Stimulated activated naive CD8-positive, alpha-beta T cell treated with anti-CD3 and anti-CD28 coated beads, Interleukin-15, Interleukin-2, amounts not matched to agents 100 ng/mL and 50 ng/mL, for 24 hours (primary cell): Measurements from ENCODE around the gene IGHMBP2.
"Not testable (repeated sequence)": the region's sequence is repeated elsewhere in the genome, so short reads cannot be mapped to it uniquely, and the experiment has no call there.

Experiments
- H3K27ac Mint-ChIP-seq: one replicate; pipeline ENCODE4 v1.8.0; 2021; ENCODE audit warnings: mild to moderate bottlenecking, mixed read lengths
- H3K27me3 Mint-ChIP-seq: one replicate; pipeline ENCODE4 v1.8.0; 2021; ENCODE audit warnings: mixed read lengths
- H3K36me3 Mint-ChIP-seq: one replicate; pipeline ENCODE4 v1.8.0; 2021; ENCODE audit warnings: low read depth, mixed read lengths
- H3K4me1 Mint-ChIP-seq: one replicate; pipeline ENCODE4 v1.8.0; 2021; ENCODE audit warnings: low read depth, mixed read lengths
- H3K4me3 Mint-ChIP-seq: one replicate; pipeline ENCODE4 v1.8.0; 2021; ENCODE audit warnings: mild to moderate bottlenecking, mixed read lengths
- H3K9me3 Mint-ChIP-seq: one replicate; pipeline ENCODE4 v1.8.0; 2021; ENCODE audit warnings: mixed read lengths

IGHMBP2 gene

DNA sequence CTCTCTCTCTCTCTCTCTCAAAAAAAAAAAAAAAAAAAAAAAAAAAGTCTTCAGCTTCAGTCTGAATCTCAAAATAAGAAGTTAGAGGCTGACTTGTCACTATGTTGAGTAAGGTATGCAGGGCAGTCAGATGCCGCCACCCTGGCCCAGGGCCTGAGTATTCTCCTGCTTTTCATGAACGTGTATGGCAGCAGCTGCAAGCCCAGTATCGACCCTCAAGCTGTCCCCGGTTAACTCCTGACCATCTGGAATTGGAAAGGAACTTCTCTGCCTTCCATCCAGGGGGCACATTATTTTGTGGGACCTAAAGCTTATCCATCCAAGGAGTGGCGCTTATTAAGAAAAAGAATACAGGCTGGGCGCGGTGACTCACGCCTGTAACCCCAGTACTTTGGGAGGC is 65.7 kb downstream of the IGHMBP2 start:
- Mint-ChIP-seq H3K4me3 (no peak overlapping the region), H3K36me3 (no peaks in the 10 kb centered on the region), H3K9me3 (no peaks in the 10 kb centered on the region), H3K27me3 (peaks cover 11% of the 10 kb centered on the region), H3K27ac (no peak overlapping the region), H3K4me1 (no peaks in the 10 kb centered on the region)

DNA sequence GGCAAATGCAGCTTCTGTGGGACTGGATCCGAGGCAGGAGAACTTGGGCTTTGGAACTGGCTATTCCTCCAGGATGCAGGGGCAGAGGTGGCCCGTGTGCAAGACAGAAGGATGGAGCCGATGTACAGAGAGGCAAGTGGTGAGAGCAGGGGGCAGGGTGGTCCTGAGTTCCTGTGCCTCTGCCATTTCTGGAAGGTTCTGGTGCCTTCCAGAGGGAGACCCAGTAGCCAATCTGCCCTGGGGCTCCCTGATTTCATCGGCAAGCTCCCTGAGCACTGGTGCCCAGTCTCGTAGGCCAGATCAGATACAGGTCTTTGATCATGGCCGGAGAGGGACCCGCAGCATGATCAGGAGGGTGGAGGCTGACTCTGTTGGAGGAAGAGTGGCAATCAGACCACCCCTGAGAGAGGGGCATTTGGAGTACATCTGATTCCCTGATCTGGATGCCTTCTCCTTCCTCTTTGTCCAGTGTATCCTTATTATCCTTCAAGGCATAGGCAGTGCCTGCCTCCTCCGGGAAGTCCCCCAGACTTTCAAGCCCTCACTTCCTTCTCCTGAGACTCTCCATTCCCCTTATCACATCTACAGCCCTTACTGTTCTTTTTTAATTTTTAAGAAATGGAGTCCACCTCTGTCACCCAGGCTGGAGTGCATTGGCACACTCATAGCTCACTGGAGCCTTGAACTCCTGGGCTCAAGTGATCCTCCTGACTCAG is 67.4 kb downstream of the IGHMBP2 start:
- Mint-ChIP-seq H3K27me3 (peaks cover 11% of the 10 kb centered on the region), H3K36me3 (no peaks in the 10 kb centered on the region), H3K27ac (no peak overlapping the region), H3K9me3 (no peaks in the 10 kb centered on the region), H3K4me1 (no peaks in the 10 kb centered on the region), H3K4me3 (no peak overlapping the region)

DNA sequence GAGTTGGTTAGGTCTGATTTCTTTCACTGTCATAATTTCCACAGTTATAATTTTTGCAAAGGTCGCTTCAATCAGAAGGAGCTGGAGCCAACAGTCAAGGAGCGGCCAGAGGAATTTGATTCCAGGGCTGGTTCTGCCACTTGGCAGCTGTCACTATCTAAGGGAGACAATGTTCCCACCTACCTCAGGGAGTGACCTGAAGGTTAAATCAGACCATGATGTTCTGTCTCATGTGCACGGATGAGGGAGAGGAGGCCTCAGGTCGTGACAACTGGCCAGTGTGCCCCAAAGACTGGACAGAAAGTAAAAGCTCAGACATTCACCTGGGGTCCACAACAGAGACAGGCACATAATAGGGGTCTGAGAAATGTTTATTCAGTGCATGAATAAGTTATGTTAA is 69.5 kb downstream of the IGHMBP2 start:
- H3K4me3 Mint-ChIP-seq, result no peak overlapping the region
- H3K27ac Mint-ChIP-seq, result no peak overlapping the region
- no peaks in the 10 kb centered on the region for H3K9me3 Mint-ChIP-seq
- H3K4me1 Mint-ChIP-seq, result no peaks in the 10 kb centered on the region
- H3K36me3 Mint-ChIP-seq, result no peaks in the 10 kb centered on the region
- H3K27me3 Mint-ChIP-seq, result peaks cover 10% of the 10 kb centered on the region

DNA sequence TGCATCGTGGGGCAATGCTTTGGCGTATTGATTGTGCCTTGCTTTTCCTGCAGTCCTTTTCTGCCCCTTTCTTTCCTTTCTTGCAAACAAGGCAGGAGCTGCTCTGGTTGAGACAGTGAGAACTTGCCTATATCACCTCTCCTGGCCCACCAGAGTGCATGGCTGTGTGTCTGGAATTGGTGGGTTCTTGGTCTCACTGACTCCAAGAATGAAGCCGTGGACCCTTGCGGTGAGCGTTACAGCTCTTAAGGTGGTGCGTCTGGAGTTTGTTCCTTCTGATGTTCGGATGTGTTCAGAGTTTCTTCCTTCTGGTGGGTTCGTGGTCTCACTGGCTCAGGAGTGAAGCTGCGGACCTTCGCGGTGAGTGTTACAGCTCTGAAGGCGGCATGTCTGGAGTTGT is 70.0 kb downstream of the IGHMBP2 start:
- not testable (repeated sequence) for H3K4me3 Mint-ChIP-seq, H3K9me3 Mint-ChIP-seq
- peaks cover 10% of the 10 kb centered on the region for H3K27me3 Mint-ChIP-seq

DNA sequence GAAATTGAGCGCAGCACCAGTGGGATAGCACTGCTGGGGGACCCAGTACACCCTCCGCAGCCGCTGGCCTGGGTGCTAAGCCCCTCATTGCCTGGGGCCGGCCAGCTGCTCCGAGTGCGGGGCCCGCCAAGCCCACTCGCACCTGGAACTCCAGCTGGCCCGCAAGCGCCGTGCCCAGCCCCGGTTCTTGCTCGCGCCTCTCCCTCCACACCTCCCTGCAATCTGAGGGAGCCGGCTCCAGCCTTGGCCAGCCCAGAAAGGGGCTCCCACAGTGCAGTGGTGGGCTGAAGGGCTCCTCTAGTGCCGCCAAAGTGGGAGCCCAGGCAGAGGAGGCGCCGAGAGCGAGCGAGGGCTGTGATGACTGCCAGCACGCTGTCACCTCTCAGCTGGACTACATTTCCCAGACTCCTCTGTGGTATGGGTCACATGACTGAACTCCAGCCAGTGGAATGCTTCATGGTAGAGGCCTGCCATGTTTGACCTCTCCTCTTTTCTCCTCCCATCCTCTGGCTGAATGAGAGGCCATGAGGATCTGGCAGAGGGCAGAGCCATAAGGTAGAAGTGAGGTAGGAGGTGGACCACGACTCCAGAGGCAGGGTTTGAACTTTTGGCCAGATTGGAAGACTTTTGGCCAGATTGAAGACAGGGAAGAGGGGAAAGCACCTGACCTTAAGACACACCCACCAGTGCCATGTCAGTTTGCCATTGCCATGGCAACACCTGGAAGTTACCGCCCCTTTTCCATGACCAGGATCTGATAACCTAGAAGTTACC is 70.9 kb downstream of the IGHMBP2 start:
- H3K27ac Mint-ChIP-seq, result no peak overlapping the region
- H3K27me3 Mint-ChIP-seq, result peaks cover 18% of the 10 kb centered on the region
- no peaks in the 10 kb centered on the region for H3K36me3 Mint-ChIP-seq

More for the DNA sequence above, 70.0 kb downstream of the IGHMBP2 start:
- not testable (repeated sequence) for H3K4me1 Mint-ChIP-seq, H3K27ac Mint-ChIP-seq, H3K36me3 Mint-ChIP-seq

DNA sequence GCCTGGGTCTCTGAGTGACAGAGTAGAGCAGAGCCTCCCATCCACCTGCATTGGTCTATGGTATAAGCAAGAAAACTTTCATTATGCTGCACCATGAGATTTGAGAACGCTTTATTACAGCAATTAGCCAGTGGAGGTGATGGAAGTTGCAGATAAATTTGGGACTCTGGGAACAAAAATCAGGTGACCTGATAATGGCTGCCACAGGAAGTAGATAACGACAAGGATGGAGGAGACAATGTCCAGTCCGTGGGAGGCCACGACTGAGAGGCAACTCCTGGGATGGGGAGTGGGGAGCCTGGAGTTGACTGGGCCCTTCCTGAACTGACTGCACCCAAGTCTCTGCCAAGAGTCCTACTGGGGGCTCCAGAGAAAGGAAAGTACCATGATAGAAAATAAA is 72.4 kb downstream of the IGHMBP2 start:
- H3K36me3 Mint-ChIP-seq, result no peaks in the 10 kb centered on the region
- no peak overlapping the region for H3K4me3 Mint-ChIP-seq
- H3K9me3 Mint-ChIP-seq, result no peaks in the 10 kb centered on the region
- peaks cover 13% of the 10 kb centered on the region for H3K27me3 Mint-ChIP-seq
- no peaks in the 10 kb centered on the region for H3K4me1 Mint-ChIP-seq
- H3K27ac Mint-ChIP-seq, result no peak overlapping the region

More for the DNA sequence above, 70.9 kb downstream of the IGHMBP2 start:
- Mint-ChIP-seq H3K4me1 (no peaks in the 10 kb centered on the region), H3K9me3 (no peaks in the 10 kb centered on the region), H3K4me3 (no peak overlapping the region)

DNA sequence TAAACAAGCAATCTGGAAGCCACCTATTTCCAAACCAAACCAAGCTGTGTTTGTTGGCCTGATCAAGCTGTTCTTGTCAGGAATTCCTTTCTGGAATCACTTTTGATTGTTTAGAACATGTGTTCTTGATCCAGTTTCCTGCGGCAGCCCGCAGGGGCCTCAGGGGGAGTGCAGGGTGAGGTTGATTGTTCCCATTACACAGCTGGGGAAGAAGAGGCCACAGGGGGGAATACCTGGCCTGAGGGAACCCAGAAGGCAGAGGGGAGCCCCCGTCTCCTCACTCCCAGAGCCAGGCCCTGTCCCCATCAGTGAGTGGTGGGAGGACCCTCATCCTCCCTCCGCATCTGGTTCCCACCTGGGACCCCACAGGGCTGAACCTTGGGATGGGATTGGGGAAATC is 72.9 kb downstream of the IGHMBP2 start:
- H3K4me3 Mint-ChIP-seq, result no peak overlapping the region

DNA sequence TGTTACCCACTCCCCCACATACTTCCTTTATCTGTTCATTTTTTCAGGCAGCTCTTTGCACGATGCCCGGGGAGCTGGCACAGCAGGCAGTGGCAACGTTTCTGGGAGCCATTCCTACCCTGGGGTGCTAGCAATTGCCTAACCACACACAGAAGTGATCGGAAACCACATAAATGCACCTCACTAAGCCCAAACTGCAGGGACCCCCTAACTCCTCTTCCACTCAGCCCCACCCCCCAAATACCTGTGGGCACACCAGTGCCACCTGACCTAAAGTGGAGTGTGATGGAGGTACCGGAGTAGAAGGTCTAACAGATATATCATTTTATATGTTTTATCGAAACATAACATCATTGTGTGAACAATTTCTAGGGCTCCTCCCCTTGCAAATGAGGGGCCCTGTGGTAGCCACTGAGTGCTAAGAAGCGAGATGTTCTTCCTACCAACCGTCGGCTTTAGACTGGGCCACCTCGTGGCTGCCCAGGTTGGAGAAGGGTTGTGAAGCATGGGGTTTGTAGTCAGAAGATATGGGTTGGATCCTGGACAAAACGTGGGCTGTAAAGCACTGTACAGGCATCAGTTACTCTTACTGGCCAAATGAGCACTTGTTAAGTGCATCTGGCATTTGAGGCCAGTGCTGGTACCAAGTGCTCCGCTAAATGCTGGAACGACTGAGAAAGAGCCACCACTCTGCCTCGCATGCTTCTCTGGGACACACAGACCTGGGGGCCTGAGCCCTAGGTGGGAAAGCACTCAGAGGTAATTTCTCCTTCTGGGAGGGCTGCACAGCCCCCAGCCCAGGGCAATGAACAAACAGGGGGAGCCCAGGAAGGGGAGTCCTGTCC is 74.3 kb downstream of the IGHMBP2 start:
- Mint-ChIP-seq H3K4me1 (no peaks in the 10 kb centered on the region), H3K9me3 (no peaks in the 10 kb centered on the region), H3K27ac (no peak overlapping the region), H3K4me3 (no peak overlapping the region), H3K27me3 (peaks cover 23% of the 10 kb centered on the region), H3K36me3 (no peaks in the 10 kb centered on the region)

More for the DNA sequence above, 72.9 kb downstream of the IGHMBP2 start:
- Mint-ChIP-seq H3K27ac (no peak overlapping the region), H3K4me1 (no peaks in the 10 kb centered on the region), H3K9me3 (no peaks in the 10 kb centered on the region), H3K36me3 (no peaks in the 10 kb centered on the region), H3K27me3 (peaks cover 11% of the 10 kb centered on the region)

DNA sequence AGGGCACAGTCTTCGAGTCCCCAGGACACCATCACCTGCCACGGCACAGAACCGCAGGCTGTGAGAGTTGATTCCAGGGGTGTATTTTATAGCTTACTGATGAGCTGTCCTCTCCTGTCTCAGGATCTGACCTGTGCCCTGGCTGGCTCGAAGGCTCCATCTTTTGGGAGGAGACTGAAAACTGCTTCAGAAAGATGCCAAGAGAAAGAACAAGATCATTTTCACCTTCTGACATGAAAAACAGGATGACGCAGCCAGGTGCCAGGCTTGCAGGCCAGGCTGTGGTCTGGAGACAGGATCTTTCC is 74.9 kb downstream of the IGHMBP2 start:
- no peaks in the 10 kb centered on the region for H3K9me3 Mint-ChIP-seq
- H3K27ac Mint-ChIP-seq, result no peak overlapping the region
- H3K4me3 Mint-ChIP-seq, result no peak overlapping the region
- H3K36me3 Mint-ChIP-seq, result no peaks in the 10 kb centered on the region
- no peaks in the 10 kb centered on the region for H3K4me1 Mint-ChIP-seq
- H3K27me3 Mint-ChIP-seq, result peaks cover 23% of the 10 kb centered on the region

DNA sequence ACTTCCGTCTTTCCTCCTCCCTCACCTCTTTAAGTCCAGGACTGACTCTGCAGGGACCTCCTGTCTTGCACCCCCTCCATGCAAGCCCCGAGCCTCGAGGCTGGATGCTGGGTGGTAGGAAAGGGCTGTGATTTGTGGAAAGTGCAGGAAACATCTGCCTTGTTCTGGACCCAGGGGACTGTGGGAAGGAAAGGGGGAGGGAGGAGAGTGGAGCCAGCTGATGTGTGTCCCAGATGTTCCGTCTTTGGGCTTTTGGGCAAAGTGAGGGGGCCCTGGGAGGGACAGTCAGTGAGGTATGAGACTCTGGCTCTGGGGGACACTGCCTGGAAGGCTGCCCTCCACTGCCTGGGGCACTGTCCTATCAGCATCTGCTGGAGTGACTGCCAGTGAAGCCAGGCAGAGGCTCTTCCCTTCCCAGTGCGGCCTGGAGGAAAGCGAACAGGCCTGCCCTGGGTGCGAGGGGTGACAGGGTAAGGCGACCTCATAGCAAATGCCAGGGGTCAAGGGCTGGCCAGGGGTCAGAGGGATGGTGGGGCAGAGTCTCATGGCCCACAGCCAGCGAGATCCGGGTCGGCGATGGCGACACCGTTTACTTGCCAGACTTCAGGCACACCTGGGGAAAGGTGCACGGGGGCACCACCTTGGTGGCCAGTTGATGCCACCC is 75.4 kb downstream of the IGHMBP2 start:
- Mint-ChIP-seq H3K27me3 (peaks cover 23% of the 10 kb centered on the region), H3K4me3 (no peak overlapping the region), H3K4me1 (no peaks in the 10 kb centered on the region), H3K9me3 (no peaks in the 10 kb centered on the region), H3K27ac (no peak overlapping the region), H3K36me3 (no peaks in the 10 kb centered on the region)

DNA sequence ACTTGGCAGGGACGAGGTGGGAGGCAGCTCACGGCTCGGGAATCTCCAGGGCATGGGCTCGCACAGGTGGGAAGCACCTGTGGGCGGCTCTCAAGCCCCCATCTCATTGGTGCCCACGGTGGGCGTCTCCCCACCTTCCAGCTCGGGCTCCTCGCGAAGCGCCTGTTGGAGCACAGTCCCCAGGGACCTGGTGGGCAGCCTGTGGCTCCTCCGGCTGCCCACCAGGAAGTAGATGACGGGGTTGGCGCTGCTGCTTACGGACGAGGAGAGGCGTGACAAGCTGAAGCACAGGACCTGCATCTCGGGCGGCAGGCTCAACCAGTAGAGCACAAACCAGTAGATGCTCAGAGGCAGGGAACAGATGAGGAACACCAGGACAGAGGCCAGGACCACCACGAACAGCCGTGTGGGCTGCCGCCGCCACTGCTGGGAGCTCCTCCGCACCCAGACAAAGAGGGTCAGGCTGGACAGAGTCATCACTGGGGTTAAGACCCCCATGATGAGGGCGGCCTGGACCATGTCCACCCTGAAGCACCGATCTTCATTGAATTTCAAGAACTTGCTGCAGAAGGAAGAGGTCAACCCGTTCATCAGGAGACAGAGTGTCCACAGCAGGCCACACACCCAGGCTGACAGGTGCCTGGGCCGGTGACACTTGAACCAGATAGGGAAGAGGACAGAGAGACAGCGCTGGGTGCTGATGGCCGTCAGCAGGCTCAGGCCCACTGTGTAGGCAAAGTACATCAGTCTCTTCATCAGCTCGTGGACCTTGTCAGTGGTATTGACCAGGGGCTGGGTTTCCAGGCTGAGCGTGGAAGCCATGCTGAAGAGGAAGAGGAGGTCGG is 76.5 kb downstream of the IGHMBP2 start:
- H3K27me3 Mint-ChIP-seq, result peaks cover 23% of the 10 kb centered on the region
- H3K4me1 Mint-ChIP-seq, result no peaks in the 10 kb centered on the region
- H3K36me3 Mint-ChIP-seq, result no peaks in the 10 kb centered on the region
- no peak overlapping the region for H3K27ac Mint-ChIP-seq
- H3K4me3 Mint-ChIP-seq, result no peak overlapping the region
- no peaks in the 10 kb centered on the region for H3K9me3 Mint-ChIP-seq

DNA sequence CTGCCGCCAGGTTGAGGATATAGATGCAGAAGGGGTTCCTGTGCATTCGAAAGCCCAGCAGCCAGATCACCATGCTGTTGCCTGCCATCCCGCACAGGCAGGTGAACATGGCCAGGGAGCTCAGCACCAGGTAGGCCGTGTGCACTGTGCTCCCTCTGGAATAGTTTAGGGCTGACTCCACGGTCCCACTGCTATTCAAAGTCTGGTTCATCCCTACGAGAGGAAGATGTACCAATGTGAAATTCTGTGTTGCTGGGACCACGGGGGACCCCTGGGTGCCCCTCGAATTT is 77.0 kb downstream of the IGHMBP2 start, which contains the start of gene MRGPRD:
Gene MRGPRD (minus strand): TSS at position 211 of the 290 bp plus-strand sequence. CDS start 0 bp downstream, at position 211.
- Mint-ChIP-seq H3K4me3 (no peak within 1 kb of the TSS), H3K9me3 (no peaks in the 10 kb centered on the region), H3K27me3 (peaks cover 23% of the 10 kb centered on the region), H3K36me3 (no peaks in the 10 kb centered on the region), H3K27ac (no peak within 1 kb of the TSS), H3K4me1 (no peaks in the 10 kb centered on the region)

DNA sequence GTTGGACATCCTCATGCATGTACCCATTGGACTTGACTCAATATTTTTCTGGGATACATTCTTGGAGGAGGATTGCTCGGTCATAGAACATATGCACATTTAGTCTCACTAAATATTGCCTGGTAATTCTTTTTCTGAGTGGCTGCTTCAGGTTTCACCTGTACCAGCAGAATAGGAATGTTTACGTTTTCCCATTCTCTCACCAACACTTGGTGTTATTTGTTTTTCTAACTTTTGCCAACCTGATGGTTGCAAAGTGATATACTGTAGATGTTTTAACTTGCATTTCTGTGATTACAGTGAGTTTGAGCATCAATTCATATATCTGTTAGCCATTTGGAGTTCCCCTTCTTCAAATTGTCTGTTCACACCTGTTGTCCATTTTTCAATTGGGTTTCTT is 78.4 kb downstream of the IGHMBP2 start:
- Mint-ChIP-seq H3K4me1 (no peaks in the 10 kb centered on the region), H3K4me3 (no peak overlapping the region), H3K27me3 (peaks cover 32% of the 10 kb centered on the region), H3K9me3 (peaks cover 10% of the 10 kb centered on the region), H3K27ac (no peak overlapping the region), H3K36me3 (no peaks in the 10 kb centered on the region)

DNA sequence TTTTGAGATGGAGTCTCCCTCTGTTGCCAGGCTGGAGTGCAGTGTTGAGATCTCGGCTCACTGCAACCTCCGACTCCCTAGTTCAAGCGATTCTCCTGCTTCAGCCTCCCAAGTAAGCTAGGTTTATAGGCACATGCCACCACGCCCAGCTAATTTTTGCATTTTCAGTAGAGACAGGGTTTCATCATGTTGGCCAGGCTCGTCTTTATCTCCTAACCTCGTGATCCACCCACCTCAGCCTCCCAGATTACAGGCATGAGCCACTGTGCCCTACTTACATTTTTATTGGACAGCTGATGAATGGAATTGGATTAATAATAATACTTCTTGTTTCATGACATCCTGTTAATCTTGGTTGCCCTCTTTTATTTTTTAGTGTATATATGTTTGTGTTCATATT is 80.1 kb downstream of the IGHMBP2 start:
- no peak overlapping the region for H3K4me3 Mint-ChIP-seq
- no peaks in the 10 kb centered on the region for H3K4me1 Mint-ChIP-seq
- H3K27ac Mint-ChIP-seq, result no peak overlapping the region
- peaks cover 42% of the 10 kb centered on the region for H3K27me3 Mint-ChIP-seq
- no peaks in the 10 kb centered on the region for H3K36me3 Mint-ChIP-seq
- H3K9me3 Mint-ChIP-seq, result peaks cover 14% of the 10 kb centered on the region
